Activated CD4-positive, alpha-beta T cell treated with anti-CD3 and anti-CD28 coated beads, Interleukin-2, amount 10 ng/mL, durations not matched to agents 7 days and 5 days (primary cell): Measurements from ENCODE around the gene GPNMB. TPM values are rescaled to one million over a fixed set of nuclear protein-coding genes. Genes with fewer than 3 reads are reported as not detected.
"Not testable (repeated sequence)": the region's sequence is repeated elsewhere in the genome, so short reads cannot be mapped to it uniquely, and the experiment has no call there.

Source experiments
- CTCF ChIA-PET: fragments of 350-600 bp; sonication (Branson Sonifier 250); formaldehyde crosslinking; loops from one replicate; lab custom pipeline; 2021; ENCODE audit warnings: antibody characterized with exemption; lab: Charles Lee
- POLR2A ChIA-PET: fragments of 350-600 bp; sonication (Branson Sonifier 250); formaldehyde crosslinking; loops from one replicate; lab custom pipeline; 2021; ENCODE audit warnings: antibody characterized with exemption; lab: Charles Lee
- DNase-seq: peaks from one replicate; pipeline ENCODE4 v3.0.0-alpha.2; 2020
- H3K27ac Mint-ChIP-seq: one replicate; pipeline ENCODE4 v1.8.0; 2021; ENCODE audit warnings: mild to moderate bottlenecking, moderate library complexity, mixed read lengths
- H3K27me3 Mint-ChIP-seq: one replicate; pipeline ENCODE4 v1.8.0; 2021; ENCODE audit warnings: mixed read lengths
- H3K36me3 Mint-ChIP-seq: one replicate; pipeline ENCODE4 v1.8.0; 2021; ENCODE audit warnings: low read depth, mixed read lengths
- H3K4me1 Mint-ChIP-seq: one replicate; pipeline ENCODE4 v1.8.0; 2021; ENCODE audit warnings: mixed read lengths
- H3K4me3 Mint-ChIP-seq: one replicate; pipeline ENCODE4 v1.8.0; 2021; ENCODE audit warnings: mild to moderate bottlenecking, moderate library complexity, mixed read lengths
- H3K9me3 Mint-ChIP-seq: one replicate; pipeline ENCODE4 v1.8.0; 2021; ENCODE audit warnings: mixed read lengths
- total RNA-seq, 2 experiments: library from RNA; stranded (reverse); gene quantifications; one replicate each; pipeline ENCODE4 v1.2.3, GENCODE V29; 2021

The GPNMB gene
- total RNA-seq, 2 experiments from 2014 or later, result not detected

- POLR2A ChIA-PET, result no interaction called here
- H3K27ac Mint-ChIP-seq, result no peak overlapping the region
- no peaks in the 10 kb centered on the region for H3K9me3 Mint-ChIP-seq
- H3K4me3 Mint-ChIP-seq, result no peak overlapping the region
- peaks cover 8% of the 10 kb centered on the region for H3K27me3 Mint-ChIP-seq
- H3K4me1 Mint-ChIP-seq, result no peaks in the 10 kb centered on the region
- H3K36me3 Mint-ChIP-seq, result no peaks in the 10 kb centered on the region
- DNase-seq, result no peak
- CTCF ChIA-PET, result no interaction called here
Measured at GRCh38 chr7:23213755-23214154, 32.8 kb upstream of the GPNMB start.

- ChIA-PET CTCF (interaction anchor here (1.3 kb wide), 1 partner anchor 12 kb away, joined by 3 read pairs; no protein-coding TSS in a partner anchor), POLR2A (no interaction called here)
- no peak for DNase-seq
- Mint-ChIP-seq H3K27ac (no peak overlapping the region), H3K4me1 (no peaks in the 10 kb centered on the region), H3K36me3 (no peaks in the 10 kb centered on the region), H3K9me3 (no peaks in the 10 kb centered on the region), H3K4me3 (no peak overlapping the region), H3K27me3 (peaks cover 8% of the 10 kb centered on the region)
Measured at GRCh38 chr7:23214423-23214822, 32.2 kb upstream of the GPNMB start.

GRCh38 chr7:23214938-23215337 lies 31.6 kb upstream of the GPNMB start:
- POLR2A ChIA-PET, result no interaction called here
- no peaks in the 10 kb centered on the region for H3K9me3 Mint-ChIP-seq
- H3K27ac Mint-ChIP-seq, result no peak overlapping the region
- H3K4me3 Mint-ChIP-seq, result no peak overlapping the region
- peaks cover 8% of the 10 kb centered on the region for H3K27me3 Mint-ChIP-seq
- CTCF ChIA-PET, result interaction anchor here (1.3 kb wide), 1 partner anchor 12 kb away, joined by 3 read pairs; no protein-coding TSS in a partner anchor
- no peak for DNase-seq
- no peaks in the 10 kb centered on the region for H3K4me1 Mint-ChIP-seq
- no peaks in the 10 kb centered on the region for H3K36me3 Mint-ChIP-seq

- no peak for DNase-seq
- H3K27me3 Mint-ChIP-seq, result peaks cover 4% of the 10 kb centered on the region
- no peaks in the 10 kb centered on the region for H3K9me3 Mint-ChIP-seq
- POLR2A ChIA-PET, result no interaction called here
- H3K4me3 Mint-ChIP-seq, result no peak overlapping the region
- no peak overlapping the region for H3K27ac Mint-ChIP-seq
- no peaks in the 10 kb centered on the region for H3K4me1 Mint-ChIP-seq
- no peaks in the 10 kb centered on the region for H3K36me3 Mint-ChIP-seq
- CTCF ChIA-PET, result no interaction called here
Measured at GRCh38 chr7:23216021-23216420, 30.6 kb upstream of the GPNMB start.

- Mint-ChIP-seq H3K4me1 (no peaks in the 10 kb centered on the region), H3K4me3 (no peak overlapping the region), H3K27me3 (peaks cover 5% of the 10 kb centered on the region), H3K27ac (no peak overlapping the region), H3K36me3 (no peaks in the 10 kb centered on the region), H3K9me3 (no peaks in the 10 kb centered on the region)
- ChIA-PET CTCF (interaction anchor here (1.5 to 1.7 kb wide), 2 partner anchors 9 to 54 kb away, joined by 4 to 5 read pairs; no protein-coding TSS in a partner anchor), POLR2A (no interaction called here)
- no peak for DNase-seq
Measured at GRCh38 chr7:23218196-23218595, 28.4 kb upstream of the GPNMB start.

GRCh38 chr7:23220690-23221305 lies 25.8 kb upstream of the GPNMB start:
- Mint-ChIP-seq H3K27me3 (peaks cover 15% of the 10 kb centered on the region), H3K9me3 (no peaks in the 10 kb centered on the region), H3K27ac (no peak overlapping the region), H3K4me3 (no peak overlapping the region), H3K4me1 (no peaks in the 10 kb centered on the region), H3K36me3 (no peaks in the 10 kb centered on the region)
- CTCF ChIA-PET, result no interaction called here
- DNase-seq, result no peak
- POLR2A ChIA-PET, result no interaction called here

GRCh38 chr7:23222439-23223030 lies 24.0 kb upstream of the GPNMB start:
- H3K27me3 Mint-ChIP-seq, result peaks cover 15% of the 10 kb centered on the region
- ChIA-PET CTCF (no interaction called here), POLR2A (no interaction called here)
- no peaks in the 10 kb centered on the region for H3K9me3 Mint-ChIP-seq
- H3K4me1 Mint-ChIP-seq, result no peaks in the 10 kb centered on the region
- DNase-seq, result no peak
- no peak overlapping the region for H3K4me3 Mint-ChIP-seq
- H3K27ac Mint-ChIP-seq, result no peak overlapping the region
- no peaks in the 10 kb centered on the region for H3K36me3 Mint-ChIP-seq

- H3K4me3 Mint-ChIP-seq, H3K4me1 Mint-ChIP-seq, H3K9me3 Mint-ChIP-seq, DNase-seq, H3K36me3 Mint-ChIP-seq, POLR2A ChIA-PET, H3K27ac Mint-ChIP-seq, CTCF ChIA-PET: not testable (repeated sequence)
- H3K27me3 Mint-ChIP-seq, result peaks cover 12% of the 10 kb centered on the region
Measured at GRCh38 chr7:23224364-23224763, 22.2 kb upstream of the GPNMB start.

- H3K4me3 Mint-ChIP-seq, result no peak overlapping the region
- no peak overlapping the region for H3K27ac Mint-ChIP-seq
- H3K27me3 Mint-ChIP-seq, result peaks cover 12% of the 10 kb centered on the region
- H3K36me3 Mint-ChIP-seq, result no peaks in the 10 kb centered on the region
- H3K4me1 Mint-ChIP-seq, result no peaks in the 10 kb centered on the region
- no peaks in the 10 kb centered on the region for H3K9me3 Mint-ChIP-seq
- CTCF ChIA-PET, result interaction anchor here (1.0 to 1.6 kb wide), 4 partner anchors 9 to 198 kb away, joined by 3 to 5 read pairs (median 3); no protein-coding TSS in a partner anchor
- POLR2A ChIA-PET, result no interaction called here
- no peak for DNase-seq
Measured at GRCh38 chr7:23226844-23227450, 19.6 kb upstream of the GPNMB start.

GRCh38 chr7:23228412-23228811 lies 18.2 kb upstream of the GPNMB start:
- peaks cover 9% of the 10 kb centered on the region for H3K27me3 Mint-ChIP-seq
- H3K4me1 Mint-ChIP-seq, result no peaks in the 10 kb centered on the region
- ChIA-PET POLR2A (no interaction called here), CTCF (no interaction called here)
- no peak overlapping the region for H3K27ac Mint-ChIP-seq
- no peak overlapping the region for H3K4me3 Mint-ChIP-seq
- no peaks in the 10 kb centered on the region for H3K36me3 Mint-ChIP-seq
- no peaks in the 10 kb centered on the region for H3K9me3 Mint-ChIP-seq
- DNase-seq, result no peak

- no peak for DNase-seq
- ChIA-PET POLR2A (no interaction called here), CTCF (no interaction called here)
- peaks cover under 1% of the 10 kb centered on the region for H3K27me3 Mint-ChIP-seq
- no peak overlapping the region for H3K4me3 Mint-ChIP-seq
- H3K27ac Mint-ChIP-seq, result no peak overlapping the region
- H3K9me3 Mint-ChIP-seq, result no peaks in the 10 kb centered on the region
- H3K4me1 Mint-ChIP-seq, result no peaks in the 10 kb centered on the region
- no peaks in the 10 kb centered on the region for H3K36me3 Mint-ChIP-seq
Measured at GRCh38 chr7:23230641-23231101, 15.9 kb upstream of the GPNMB start.

- Mint-ChIP-seq H3K36me3 (no peaks in the 10 kb centered on the region), H3K27me3 (no peaks in the 10 kb centered on the region)
- CTCF ChIA-PET, result interaction anchor here (0.7 kb wide), 1 partner anchor 13 kb away, joined by 4 read pairs; no protein-coding TSS in a partner anchor
Measured at GRCh38 chr7:23232966-23233365, 13.6 kb upstream of the GPNMB start.

GRCh38 chr7:23234569-23235296 lies 11.8 kb upstream of the GPNMB start:
- Mint-ChIP-seq H3K36me3 (no peaks in the 10 kb centered on the region), H3K27ac (no peak overlapping the region), H3K27me3 (no peaks in the 10 kb centered on the region), H3K9me3 (no peaks in the 10 kb centered on the region), H3K4me1 (no peaks in the 10 kb centered on the region), H3K4me3 (no peak overlapping the region)
- no peak for DNase-seq
- POLR2A ChIA-PET, result no interaction called here
- CTCF ChIA-PET, result no interaction called here

More at GRCh38 chr7:23232966-23233365, 13.6 kb upstream of the GPNMB start:
- Mint-ChIP-seq H3K4me3 (no peak overlapping the region), H3K27ac (no peak overlapping the region), H3K9me3 (no peaks in the 10 kb centered on the region), H3K4me1 (no peaks in the 10 kb centered on the region)
- POLR2A ChIA-PET, result no interaction called here
- DNase-seq, result no peak
